Colonic mucosa (tissue), 4 donors: ENCODE measurements around the gene MRNIP. TPM values are rescaled to one million over a fixed set of nuclear protein-coding genes. Genes with fewer than 3 reads are reported as not detected.

ENCODE experiments used
- DNase-seq: peaks from one replicate; pipeline ENCODE4 v3.0.0-alpha.2; 2020
- H3K27ac ChIP-seq: fragments of 200-600 bp; one replicate; pipeline ENCODE4 v1.8.0; 2021
- H3K27me3 ChIP-seq: fragments of 200-600 bp; one replicate; pipeline ENCODE4 v1.8.0; 2021
- H3K36me3 ChIP-seq: fragments of 200-600 bp; one replicate; pipeline ENCODE4 v1.8.0; 2021
- H3K4me1 ChIP-seq: fragments of 200-600 bp; one replicate; pipeline ENCODE4 v1.8.0; 2021; ENCODE audit warnings: mild to moderate bottlenecking
- H3K4me3 ChIP-seq: fragments of 200-600 bp; one replicate; pipeline ENCODE4 v1.8.0; 2021
- H3K9ac ChIP-seq, 2 donors: one replicate each; pipeline ENCODE4 v1.7.0; 2013; ENCODE audit warnings: control low read depth in 2 of 2, low read depth in 2 of 2, low read length in 2 of 2
- H3K9me3 ChIP-seq: fragments of 200-600 bp; one replicate; pipeline ENCODE4 v1.8.0; 2021
- CTCF ChIP-seq: fragments of 200-600 bp; IDR thresholded peaks from one replicate; pipeline ENCODE4 v1.8.0; 2022; ENCODE audit warnings: antibody characterized with exemption, mild to moderate bottlenecking
- intact Hi-C: fragments of 100-400 bp; cut with DNase I; formaldehyde crosslinking; loops from one replicate; pipeline ENCODE4 v1.14.1; 2022
- total RNA-seq, 2 donors: library from RNA; stranded (reverse); fragmentation: NEBNext Ultra II Directional in 1 of 2; extraction: Animal tissue kit (Norgen Biotek cat#: 25700) in 1 of 2; gene quantifications; one replicate each; pipeline ENCODE4 v1.2.1, GENCODE V29; 2021
- donor health status: healthy.
- donor health status: DM: no; HTN: no; CAD: no.
- donor health status: DM: no; HTN: no; CAD: no.

MRNIP gene
- total RNA-seq, 2 donors from 2014 or later = 8.6 to 17.5 TPM

GRCh38 chr5:179880066-179880650 is 21.5 kb upstream of the MRNIP start:
- H3K4me3 ChIP-seq = no peak overlapping the region
- no peak for TF ChIP-seq CTCF
- no peak overlapping the region for H3K9ac ChIP-seq
- H3K27ac ChIP-seq = no peak overlapping the region
- H3K36me3 ChIP-seq = peaks cover 3% of the 10 kb centered on the region
- intact Hi-C loops = no loop called here
- H3K4me1 ChIP-seq = no peaks in the 10 kb centered on the region
- DNase-seq = no peak
- no peaks in the 10 kb centered on the region for H3K27me3 ChIP-seq
- H3K9me3 ChIP-seq = no peaks in the 10 kb centered on the region

- Histone ChIP-seq H3K4me3 (no peak overlapping the region), H3K27me3 (no peaks in the 10 kb centered on the region), H3K27ac (no peak overlapping the region), H3K4me1 (no peaks in the 10 kb centered on the region), H3K9me3 (no peaks in the 10 kb centered on the region), H3K36me3 (peaks cover 8% of the 10 kb centered on the region), H3K9ac (no peak overlapping the region)
- TF ChIP-seq CTCF = no peak
- DNase-seq = no peak
- intact Hi-C loops = no loop called here
Measured at GRCh38 chr5:179879690-179880010, 21.0 kb upstream of the MRNIP start.

GRCh38 chr5:179879003-179879689 is 20.5 kb upstream of the MRNIP start:
- Histone ChIP-seq H3K4me1 (no peaks in the 10 kb centered on the region), H3K9me3 (no peaks in the 10 kb centered on the region), H3K4me3 (no peak overlapping the region), H3K36me3 (peaks cover 11% of the 10 kb centered on the region), H3K27me3 (no peaks in the 10 kb centered on the region), H3K27ac (no peak overlapping the region), H3K9ac (no peak overlapping the region)
- no peak for TF ChIP-seq CTCF
- DNase-seq = no peak
- intact Hi-C loops = no loop called here

GRCh38 chr5:179878222-179879002 is 19.8 kb upstream of the MRNIP start:
- H3K27ac ChIP-seq = no peak overlapping the region
- no peak overlapping the region for H3K9ac ChIP-seq
- no peaks in the 10 kb centered on the region for H3K27me3 ChIP-seq
- intact Hi-C loops = no loop called here
- no peak for DNase-seq
- TF ChIP-seq CTCF = no peak
- H3K4me1 ChIP-seq = no peaks in the 10 kb centered on the region
- H3K4me3 ChIP-seq = no peak overlapping the region
- H3K36me3 ChIP-seq = peaks cover 15% of the 10 kb centered on the region
- no peaks in the 10 kb centered on the region for H3K9me3 ChIP-seq

GRCh38 chr5:179876610-179876952 is 18.0 kb upstream of the MRNIP start:
- H3K9ac ChIP-seq = no peak overlapping the region
- TF ChIP-seq CTCF = no peak
- intact Hi-C loops = no loop called here
- H3K9me3 ChIP-seq = no peaks in the 10 kb centered on the region
- no peaks in the 10 kb centered on the region for H3K27me3 ChIP-seq
- no peak for DNase-seq
- peaks cover 29% of the 10 kb centered on the region for H3K36me3 ChIP-seq
- H3K27ac ChIP-seq = no peak overlapping the region
- no peaks in the 10 kb centered on the region for H3K4me1 ChIP-seq
- H3K4me3 ChIP-seq = no peak overlapping the region
